MM.1S (cell line): Measurements from ENCODE around the gene NSF.
"Not testable (repeated sequence)": the region's sequence is repeated elsewhere in the genome, so short reads cannot be mapped to it uniquely, and the experiment has no call there.

Experiments used
- DNase-seq: peaks from one replicate; pipeline ENCODE4 v3.0.0-alpha.2; 2015
- H2AFZ ChIP-seq: fragments of 300-600 bp; sonication (generic); 2 replicates; pipeline ENCODE4 v1.6.0; 2016; ENCODE audit warnings: antibody characterized with exemption, low read length
- H3F3A ChIP-seq: fragments of 300-600 bp; sonication (generic); 2 replicates; pipeline ENCODE4 v1.6.1; 2016; ENCODE audit warnings: mild to moderate bottlenecking, antibody characterized with exemption, low read length, moderate library complexity, mixed read lengths; ENCODE audit not compliant: insufficient read depth
- H3K27ac ChIP-seq: fragments of 300-600 bp; sonication (generic); 2 replicates; pipeline ENCODE4 v1.5.1; 2016; ENCODE audit warnings: mild to moderate bottlenecking, low read length
- H3K27me3 ChIP-seq: fragments of 300-600 bp; sonication (generic); replicated peaks from 2 replicates; pipeline ENCODE4 v1.6.0; 2016; ENCODE audit warnings: low read length; ENCODE audit not compliant: insufficient read depth
- H3K36me3 ChIP-seq: fragments of 300-600 bp; sonication (generic); replicated peaks from 2 replicates; pipeline ENCODE4 v1.6.1; 2016; ENCODE audit warnings: mild to moderate bottlenecking, low read length, mixed read lengths; ENCODE audit not compliant: insufficient read depth
- H3K4me1 ChIP-seq: fragments of 300-600 bp; sonication (generic); 2 replicates; pipeline ENCODE4 v1.6.1; 2016; ENCODE audit warnings: low read length, mixed read lengths
- H3K4me2 ChIP-seq: fragments of 300-600 bp; sonication (generic); 2 replicates; pipeline ENCODE4 v1.6.0; 2016; ENCODE audit warnings: low read depth, low read length
- H3K4me3 ChIP-seq: fragments of 300-600 bp; sonication (generic); 2 replicates; pipeline ENCODE4 v1.5.1; 2016; ENCODE audit warnings: low read length, mixed read lengths
- H3K79me2 ChIP-seq: fragments of 300-600 bp; sonication (generic); 2 replicates; pipeline ENCODE4 v1.6.1; 2016; ENCODE audit warnings: mixed run types, low read length, mixed read lengths
- H3K9ac ChIP-seq: fragments of 300-600 bp; sonication (generic); 2 replicates; pipeline ENCODE4 v1.6.1; 2016; ENCODE audit warnings: low read length, mixed read lengths
- H3K9me2 ChIP-seq: fragments of 300-600 bp; sonication (generic); replicated peaks from 2 replicates; pipeline ENCODE4 v1.6.1; 2016; ENCODE audit warnings: mild to moderate bottlenecking, low read length, mixed read lengths; ENCODE audit not compliant: insufficient read depth
- H3K9me3 ChIP-seq: fragments of 300-600 bp; sonication (generic); replicated peaks from 2 replicates; pipeline ENCODE4 v1.6.1; 2016; ENCODE audit warnings: mild to moderate bottlenecking, low read length, mixed read lengths; ENCODE audit not compliant: insufficient read depth
- H4K20me1 ChIP-seq: fragments of 300-600 bp; sonication (generic); 2 replicates; pipeline ENCODE4 v1.6.1; 2016; ENCODE audit warnings: mild to moderate bottlenecking, low read length, moderate library complexity, mixed read lengths; ENCODE audit not compliant: insufficient read depth

NSF gene

GRCh38 chr17:46663123-46663522 lies 72.7 kb downstream of the NSF start:
- not testable (repeated sequence) for H3K4me3 ChIP-seq, H3K4me1 ChIP-seq, H3K27ac ChIP-seq, H3K9ac ChIP-seq, H4K20me1 ChIP-seq, DNase-seq, H3K36me3 ChIP-seq, H3K4me2 ChIP-seq, H3F3A ChIP-seq, H2AFZ ChIP-seq, H3K9me3 ChIP-seq, H3K79me2 ChIP-seq, H3K9me2 ChIP-seq, H3K27me3 ChIP-seq

DNA sequence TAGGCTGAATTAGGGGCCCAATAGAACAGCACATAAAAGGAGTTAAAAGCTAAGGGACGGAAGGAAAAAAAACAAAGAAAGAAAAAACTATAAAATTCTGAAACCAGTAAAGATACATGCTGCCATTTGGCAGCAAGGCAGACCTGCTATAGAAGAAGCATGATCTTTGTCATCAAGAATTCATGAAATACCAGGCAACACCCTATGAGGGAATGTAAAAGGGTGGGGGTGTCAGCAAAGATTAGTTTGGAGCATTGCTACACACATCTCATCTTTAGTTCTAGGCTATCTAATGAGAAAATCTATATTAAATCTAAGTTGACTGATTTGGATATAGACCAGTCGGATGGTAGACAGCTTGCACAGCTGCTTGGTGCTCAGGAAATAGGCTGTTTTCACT lies 73.1 kb downstream of the NSF start:
- not testable (repeated sequence) for H3K4me3 ChIP-seq, H3K4me2 ChIP-seq, DNase-seq, H3K36me3 ChIP-seq, H4K20me1 ChIP-seq, H3K27ac ChIP-seq, H3F3A ChIP-seq, H3K4me1 ChIP-seq, H3K79me2 ChIP-seq, H2AFZ ChIP-seq, H3K9me2 ChIP-seq, H3K9me3 ChIP-seq, H3K9ac ChIP-seq, H3K27me3 ChIP-seq

- H3K9ac ChIP-seq, H2AFZ ChIP-seq, H4K20me1 ChIP-seq, H3K27me3 ChIP-seq, H3K9me2 ChIP-seq, H3K4me1 ChIP-seq, DNase-seq, H3K79me2 ChIP-seq, H3F3A ChIP-seq, H3K27ac ChIP-seq, H3K36me3 ChIP-seq, H3K9me3 ChIP-seq, H3K4me3 ChIP-seq, H3K4me2 ChIP-seq: not testable (repeated sequence)
Measured at GRCh38 chr17:46665969-46666368, 75.5 kb downstream of the NSF start.

DNA sequence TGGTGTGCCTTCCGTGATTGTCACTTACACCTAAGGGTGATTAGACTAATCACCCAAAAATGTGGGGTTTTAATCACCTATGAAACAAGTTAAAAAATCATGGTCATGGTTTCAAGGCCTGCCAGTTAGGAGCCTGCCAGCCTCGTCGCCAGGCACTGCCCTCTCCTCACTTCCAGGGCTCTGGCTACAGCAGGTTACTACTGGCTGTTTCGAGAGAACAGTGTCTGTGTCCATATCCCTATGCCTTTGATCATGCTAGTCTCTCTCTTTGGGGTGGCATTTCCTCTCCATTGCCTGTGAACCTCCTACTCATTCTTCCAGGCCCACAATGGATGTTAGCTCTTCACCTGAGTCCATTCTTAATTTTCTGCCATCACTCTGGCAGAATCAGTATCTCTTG lies 80.3 kb downstream of the NSF start:
- not testable (repeated sequence) for H3K9ac ChIP-seq, DNase-seq, H2AFZ ChIP-seq

GRCh38 chr17:46672777-46673176 lies 82.3 kb downstream of the NSF start:
- H3K27ac ChIP-seq, H3K4me1 ChIP-seq, H3K27me3 ChIP-seq, H3K9me3 ChIP-seq, H3K9ac ChIP-seq, H3K36me3 ChIP-seq, H3F3A ChIP-seq, DNase-seq, H2AFZ ChIP-seq, H3K79me2 ChIP-seq, H3K4me2 ChIP-seq, H4K20me1 ChIP-seq, H3K9me2 ChIP-seq, H3K4me3 ChIP-seq: not testable (repeated sequence)

More for the DNA sequence above, 80.3 kb downstream of the NSF start:
- not testable (repeated sequence) for H3K9me2 ChIP-seq, H4K20me1 ChIP-seq, H3K79me2 ChIP-seq, H3F3A ChIP-seq, H3K4me2 ChIP-seq, H3K4me3 ChIP-seq, H3K36me3 ChIP-seq, H3K4me1 ChIP-seq, H3K27me3 ChIP-seq, H3K27ac ChIP-seq, H3K9me3 ChIP-seq

DNA sequence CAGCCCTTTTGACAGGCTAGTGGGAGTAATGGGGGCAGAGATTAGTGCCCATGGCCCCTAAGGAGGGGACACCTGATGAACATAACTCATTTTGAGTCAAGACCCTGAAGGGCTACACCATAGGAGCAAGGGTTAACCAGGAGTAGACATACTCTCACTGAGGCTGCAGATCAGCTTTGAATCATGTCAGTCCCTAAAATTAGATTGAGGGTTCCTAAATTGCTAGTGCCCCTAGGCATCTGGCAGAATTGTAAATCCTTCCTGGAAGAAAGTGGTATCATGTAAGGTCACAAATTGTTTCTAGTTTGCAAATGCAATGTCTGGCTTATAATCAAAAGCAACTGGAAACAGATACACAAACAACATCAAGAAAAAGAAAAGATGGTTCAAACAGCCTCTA lies 87.3 kb downstream of the NSF start:
- not testable (repeated sequence) for H3K27me3 ChIP-seq, H3K79me2 ChIP-seq, H3K9me3 ChIP-seq, H3K4me1 ChIP-seq, H3K4me2 ChIP-seq, DNase-seq, H2AFZ ChIP-seq, H4K20me1 ChIP-seq, H3K9me2 ChIP-seq, H3K36me3 ChIP-seq, H3K9ac ChIP-seq, H3K27ac ChIP-seq, H3F3A ChIP-seq, H3K4me3 ChIP-seq

DNA sequence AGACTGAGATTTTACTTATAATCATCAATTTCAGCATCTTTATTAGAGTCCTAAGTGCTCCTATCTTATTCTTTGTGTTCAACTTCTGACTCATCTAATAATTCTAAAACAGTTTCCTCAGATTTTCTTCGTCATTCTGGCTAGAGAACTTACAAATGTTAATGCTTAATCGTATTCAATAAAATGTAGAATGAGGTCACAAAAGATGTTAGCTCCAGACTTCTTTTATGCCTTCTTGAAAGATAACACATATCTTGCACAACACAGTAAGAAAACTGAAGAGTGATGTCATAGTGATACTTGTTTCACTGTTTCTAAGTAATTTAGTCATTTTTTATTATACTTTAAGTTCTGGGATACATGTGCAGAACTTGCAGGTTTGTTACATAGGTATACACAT lies 93.2 kb downstream of the NSF start:
- H3K9me3 ChIP-seq, H3F3A ChIP-seq, H2AFZ ChIP-seq, H3K27ac ChIP-seq, H4K20me1 ChIP-seq, DNase-seq, H3K4me3 ChIP-seq, H3K4me1 ChIP-seq, H3K9me2 ChIP-seq, H3K79me2 ChIP-seq, H3K4me2 ChIP-seq, H3K27me3 ChIP-seq, H3K36me3 ChIP-seq, H3K9ac ChIP-seq: not testable (repeated sequence)

DNA sequence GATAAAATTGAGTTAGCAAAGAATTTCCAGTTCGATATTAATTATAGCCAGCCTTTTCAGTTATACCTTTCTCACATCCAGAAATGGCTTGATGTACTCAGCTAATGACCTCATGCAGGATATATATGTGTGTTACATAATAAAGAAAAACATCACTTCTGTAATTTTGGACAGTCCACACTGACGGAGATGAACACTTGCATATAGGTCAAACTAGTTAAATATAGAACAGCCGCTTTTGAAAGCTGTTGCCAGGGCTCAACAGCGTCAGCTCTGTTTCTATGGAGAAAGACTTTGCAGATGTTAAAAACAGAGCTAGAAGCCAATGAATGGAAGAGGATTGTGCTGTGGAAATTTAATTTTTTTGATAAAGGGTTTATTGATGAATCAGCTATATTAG lies 94.8 kb downstream of the NSF start:
- H3K4me3 ChIP-seq, DNase-seq, H3K9me3 ChIP-seq, H3K9me2 ChIP-seq, H3K4me2 ChIP-seq, H3K79me2 ChIP-seq, H3K27me3 ChIP-seq, H4K20me1 ChIP-seq, H3K36me3 ChIP-seq, H3K9ac ChIP-seq, H3F3A ChIP-seq, H3K27ac ChIP-seq, H2AFZ ChIP-seq, H3K4me1 ChIP-seq: not testable (repeated sequence)
